ENCODE data around the gene PPP1R16B.

The PPP1R16B gene

GRCh38 chr20:38902601-38903000 is 97.1 kb downstream of the PPP1R16B start:
- no peak for DNase-seq

- DNase-seq, result no peak
These were observed 97.8 kb downstream of the PPP1R16B start for GRCh38 chr20:38903335-38903734.

GRCh38 chr20:38905375-38905774 is 99.9 kb downstream of the PPP1R16B start:
- DNase-seq, result no peak

GRCh38 chr20:38907918-38908677 is 102.6 kb downstream of the PPP1R16B start:
- no peak for DNase-seq

- DNase-seq, result no peak
These were observed 109.9 kb downstream of the PPP1R16B start for GRCh38 chr20:38915355-38915754.

GRCh38 chr20:38917657-38918056 is 112.2 kb downstream of the PPP1R16B start:
- DNase-seq, result no peak

GRCh38 chr20:38918172-38918571 is 112.7 kb downstream of the PPP1R16B start:
- DNase-seq, result no peak

GRCh38 chr20:38919683-38920082 is 114.2 kb downstream of the PPP1R16B start:
- no peak for DNase-seq

- DNase-seq, result no peak
These were observed 114.9 kb downstream of the PPP1R16B start for GRCh38 chr20:38920411-38920810.

GRCh38 chr20:38920851-38921250 is 115.4 kb downstream of the PPP1R16B start:
- no peak for DNase-seq

- no peak for DNase-seq
These were observed 119.2 kb downstream of the PPP1R16B start for GRCh38 chr20:38924718-38925117.

GRCh38 chr20:38926142-38926933 is 120.8 kb downstream of the PPP1R16B start, which contains the start of gene FAM83D:
Gene FAM83D, plus strand, starts transcription at chr20:38926417. Its CDS starts 26 bp downstream, at chr20:38926443.
- DNase-seq, result peak; percentile 79

GRCh38 chr20:38926934-38927616 is 121.6 kb downstream of the PPP1R16B start:
- DNase-seq, result no peak

- no peak for DNase-seq
These were observed 122.5 kb downstream of the PPP1R16B start for GRCh38 chr20:38927902-38928578.

- no peak for DNase-seq
These were observed 124.7 kb downstream of the PPP1R16B start for GRCh38 chr20:38930242-38930569.

GRCh38 chr20:38931984-38932383 is 126.5 kb downstream of the PPP1R16B start:
- DNase-seq, result no peak

- no peak for DNase-seq
These were observed 127.1 kb downstream of the PPP1R16B start for GRCh38 chr20:38932457-38933120.

GRCh38 chr20:38934530-38934929 is 129.0 kb downstream of the PPP1R16B start:
- DNase-seq, result no peak

- no peak for DNase-seq
These were observed 129.8 kb downstream of the PPP1R16B start for GRCh38 chr20:38935285-38935684.

- no peak for DNase-seq
These were observed 130.5 kb downstream of the PPP1R16B start for GRCh38 chr20:38935967-38936407.

GRCh38 chr20:38937000-38937399 is 131.5 kb downstream of the PPP1R16B start:
- DNase-seq, result no peak

GRCh38 chr20:38937978-38938473 is 132.5 kb downstream of the PPP1R16B start:
- DNase-seq, result no peak

Data from NK-92 treated with Interleukin-12 subunit alpha and Interleukin-12 subunit beta, amount 100 ng/mL, for 24 hours (cell line).